ENCODE data around the gene PTPRE. TPM values are rescaled to one million over a fixed set of nuclear protein-coding genes. Genes with fewer than 3 reads are reported as not detected.

PTPRE gene
- total RNA-seq, 1 experiment from 2014 or later = 12.3 TPM

DNA sequence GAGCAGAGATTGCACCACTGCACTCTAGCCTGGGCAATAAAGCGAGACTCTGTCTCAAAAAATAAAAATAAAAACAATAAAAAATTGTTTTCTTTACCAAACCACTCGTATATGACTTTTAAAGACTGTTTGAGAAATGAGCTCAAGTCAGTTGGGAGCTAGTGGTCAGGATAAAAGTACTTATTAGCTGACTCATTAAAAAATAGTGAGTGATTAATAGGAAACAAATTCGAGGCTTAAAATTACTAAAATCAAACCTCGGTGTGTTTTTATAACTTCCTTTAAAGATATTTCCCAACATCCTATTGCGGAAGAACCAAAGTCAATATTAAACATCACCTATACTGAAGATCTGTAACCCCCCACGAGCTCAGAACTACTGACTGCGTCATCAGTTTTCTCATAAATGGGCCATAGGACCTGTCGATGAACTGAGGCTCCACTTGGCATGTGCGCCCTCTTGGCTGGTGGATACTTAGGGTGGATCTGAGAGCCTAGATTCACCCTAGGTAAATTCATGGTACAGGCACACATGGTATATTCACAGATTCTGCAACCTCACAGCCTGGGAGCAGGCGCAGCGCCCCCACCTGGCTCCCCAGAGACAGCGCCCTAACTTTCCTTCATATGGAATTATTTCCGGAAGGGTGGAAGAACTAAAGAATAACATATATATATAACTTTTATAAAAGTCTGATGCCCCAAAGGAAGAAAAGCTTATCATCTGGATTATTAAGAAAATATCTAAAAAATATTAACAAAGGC lies 210.1 kb downstream of the PTPRE start:
- POLR2A ChIA-PET = no interaction called here
- Histone ChIP-seq H2AFZ (ENCODE audit: low read depth, low read length, poor library complexity, severe bottlenecking) (no peak overlapping the region), H3K4me1 (ENCODE audit: control insufficient read depth in 1 of 2, insufficient read depth in 2 of 2, low read length in 2 of 2) (no peaks in the 10 kb centered on the region), H3K4me2 (ENCODE audit: low read length) (no peak overlapping the region), H3K79me2 (ENCODE audit: insufficient read depth, low read length) (peaks cover 98% of the 10 kb centered on the region), H3K27me3 (ENCODE audit: insufficient read depth, low read length) (no peaks in the 10 kb centered on the region), H3K9me3 (ENCODE audit: control insufficient read depth in 1 of 2, insufficient read depth in 1 of 2, low read depth in 1 of 2, low read length in 2 of 2) (no peaks in the 10 kb centered on the region), H3K36me3 (ENCODE audit: control insufficient read depth in 1 of 2, insufficient read depth in 2 of 2, low read length in 2 of 2) (peaks cover 76 to 91% of the 10 kb centered on the region in 2 experiments), H4K20me1 (ENCODE audit: insufficient read depth) (peaks cover 25% of the 10 kb centered on the region; the same call in 1 of the 2 replicates), H3K9me2 (ENCODE audit: insufficient read depth) (no peaks in the 10 kb centered on the region), H3K9ac (ENCODE audit: low read length) (no peak overlapping the region), H3K4me3 (replicated peaks in 1 of 2; ENCODE audit: low read depth in 1 of 2, low read length in 2 of 2) (no peak overlapping the region), H3K27ac (ENCODE audit: low read depth, low read length) (no peak overlapping the region)
- CTCF ChIA-PET = interaction anchor here (1.4 kb wide), 1 partner anchor 20 kb away, joined by 5 read pairs; no protein-coding TSS in a partner anchor
- peak; percentile 73 for ATAC-seq
- RAD21 ChIA-PET (ENCODE audit: low non-redundant PET in 1 of 2, low total read pairs in 2 of 2, uncharacterized antibody in 2 of 2, unreplicated experiment in 2 of 2) = no interaction called here
- TF ChIP-seq JUND (IDR thresholded peaks at IDR 0.05) = no peak
- TF ChIP-seq, protein P1, sequence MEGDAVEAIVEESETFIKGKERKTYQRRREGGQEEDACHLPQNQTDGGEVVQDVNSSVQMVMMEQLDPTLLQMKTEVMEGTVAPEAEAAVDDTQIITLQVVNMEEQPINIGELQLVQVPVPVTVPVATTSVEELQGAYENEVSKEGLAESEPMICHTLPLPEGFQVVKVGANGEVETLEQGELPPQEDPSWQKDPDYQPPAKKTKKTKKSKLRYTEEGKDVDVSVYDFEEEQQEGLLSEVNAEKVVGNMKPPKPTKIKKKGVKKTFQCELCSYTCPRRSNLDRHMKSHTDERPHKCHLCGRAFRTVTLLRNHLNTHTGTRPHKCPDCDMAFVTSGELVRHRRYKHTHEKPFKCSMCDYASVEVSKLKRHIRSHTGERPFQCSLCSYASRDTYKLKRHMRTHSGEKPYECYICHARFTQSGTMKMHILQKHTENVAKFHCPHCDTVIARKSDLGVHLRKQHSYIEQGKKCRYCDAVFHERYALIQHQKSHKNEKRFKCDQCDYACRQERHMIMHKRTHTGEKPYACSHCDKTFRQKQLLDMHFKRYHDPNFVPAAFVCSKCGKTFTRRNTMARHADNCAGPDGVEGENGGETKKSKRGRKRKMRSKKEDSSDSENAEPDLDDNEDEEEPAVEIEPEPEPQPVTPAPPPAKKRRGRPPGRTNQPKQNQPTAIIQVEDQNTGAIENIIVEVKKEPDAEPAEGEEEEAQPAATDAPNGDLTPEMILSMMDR (IDR thresholded peaks at IDR 0.05 in 2 of 3, conservative IDR thresholded peaks at IDR 0.05 in 1 of 3; ENCODE audit: borderline replicate concordance in 1 of 3, insufficient read depth in 1 of 3, low read depth in 2 of 3, low read length in 2 of 3) = peak in 2 of 3 experiments; percentile 72 to 77; a peak in 4 of 6 replicates
- BruUV-seq (replicated peaks) = no TSS peak
- no peak for DNase-seq (ENCODE audit: low read depth, low spot score)
- intact Hi-C loops (cut with micrococcal nuclease) = no loop called here

- no peak for ATAC-seq
- intact Hi-C loops (cut with micrococcal nuclease) = no loop called here
- POLR2A ChIA-PET = no interaction called here
- Histone ChIP-seq H3K36me3 (ENCODE audit: control insufficient read depth in 1 of 2, insufficient read depth in 2 of 2, low read length in 2 of 2) (peaks cover 42 to 67% of the 10 kb centered on the region in 2 experiments), H2AFZ (ENCODE audit: low read depth, low read length, poor library complexity, severe bottlenecking) (no peak overlapping the region), H3K4me2 (ENCODE audit: low read length) (no peak overlapping the region), H3K9ac (ENCODE audit: low read length) (no peak overlapping the region), H3K4me1 (ENCODE audit: control insufficient read depth in 1 of 2, insufficient read depth in 2 of 2, low read length in 2 of 2) (peaks cover 7 to 14% of the 10 kb centered on the region in 2 experiments; a peak in 3 of 4 replicates), H3K27me3 (ENCODE audit: insufficient read depth, low read length) (no peaks in the 10 kb centered on the region), H3K4me3 (replicated peaks in 1 of 2; ENCODE audit: low read depth in 1 of 2, low read length in 2 of 2) (no peak overlapping the region), H3K9me3 (ENCODE audit: control insufficient read depth in 1 of 2, insufficient read depth in 1 of 2, low read depth in 1 of 2, low read length in 2 of 2) (no peaks in the 10 kb centered on the region), H3K27ac (ENCODE audit: low read depth, low read length) (no peak overlapping the region), H4K20me1 (ENCODE audit: insufficient read depth) (peaks cover 17% of the 10 kb centered on the region; the same call in 1 of the 2 replicates), H3K79me2 (ENCODE audit: insufficient read depth, low read length) (peaks cover 90% of the 10 kb centered on the region), H3K9me2 (ENCODE audit: insufficient read depth) (no peaks in the 10 kb centered on the region)
- CTCF ChIA-PET = no interaction called here
- BruUV-seq (replicated peaks) = no TSS peak
- RAD21 ChIA-PET (ENCODE audit: low non-redundant PET in 1 of 2, low total read pairs in 2 of 2, uncharacterized antibody in 2 of 2, unreplicated experiment in 2 of 2) = no interaction called here
- no peak for DNase-seq (ENCODE audit: low read depth, low spot score)
- TF ChIP-seq, protein P1 (IDR thresholded peaks at IDR 0.05 in 2 of 3, conservative IDR thresholded peaks at IDR 0.05 in 1 of 3; ENCODE audit: borderline replicate concordance in 1 of 3, insufficient read depth in 1 of 3, low read depth in 2 of 3, low read length in 2 of 3) = no peak
- TF ChIP-seq YY1 (IDR thresholded peaks at IDR 0.05; ENCODE audit: extremely low read depth, insufficient replicate concordance, low read depth, low read length) = no peak
- no peak for TF ChIP-seq FOSL1 (IDR thresholded peaks at IDR 0.05; ENCODE audit: low read depth)
- 0 out of 2 replicates have a peak, but pooled peaks have one; percentile 8 for TF ChIP-seq JUND (IDR thresholded peaks at IDR 0.05)
Measured at GRCh38 chr10:128121750-128122412, 215.0 kb downstream of the PTPRE start.

Data from HCT116 (cell line).